HG03565 (cell line): ENCODE results near the gene SNRPA.
"Not testable (repeated sequence)": the region's sequence is repeated elsewhere in the genome, so short reads cannot be mapped to it uniquely, and the experiment has no call there.

Source experiments
- ATAC-seq: cut with Tn5 transposase; IDR thresholded peaks from one replicate; pipeline ENCODE4 v1.9.1; 2021; ENCODE audit warnings: mild to moderate bottlenecking, moderate library complexity; ENCODE audit not compliant: unreplicated experiment

Gene SNRPA

GRCh38 chr19:40744554-40745401 is 6.2 kb upstream of the SNRPA start:
- ATAC-seq, result no peak

GRCh38 chr19:40745402-40745780 is 5.6 kb upstream of the SNRPA start:
- no peak for ATAC-seq

GRCh38 chr19:40747536-40747935 is 3.5 kb upstream of the SNRPA start:
- no peak for ATAC-seq

GRCh38 chr19:40750058-40750873 is 737 bp upstream of the SNRPA start, which contains the start of gene ACTMAP:
ACTMAP (minus strand) TSS chr19:40750477; CDS start chr19:40749803, 674 bp downstream.
- ATAC-seq, result peak; percentile 79

- ATAC-seq, result no peak
Observed at GRCh38 chr19:40752257-40752781, 1.3 kb downstream of the SNRPA start.

- ATAC-seq, result no peak
Observed at GRCh38 chr19:40754611-40755247, 3.7 kb downstream of the SNRPA start.

GRCh38 chr19:40755248-40755624 is 4.2 kb downstream of the SNRPA start:
- ATAC-seq, result no peak

- ATAC-seq, result no peak
Observed at GRCh38 chr19:40755791-40756190, 4.8 kb downstream of the SNRPA start.

GRCh38 chr19:40756502-40757110 is 5.6 kb downstream of the SNRPA start:
- no peak for ATAC-seq

- no peak for ATAC-seq
Observed at GRCh38 chr19:40758491-40758890, 7.5 kb downstream of the SNRPA start.

GRCh38 chr19:40759352-40759751 is 8.3 kb downstream of the SNRPA start:
- ATAC-seq, result no peak

- no peak for ATAC-seq
Observed at GRCh38 chr19:40762754-40763470, 11.9 kb downstream of the SNRPA start.

GRCh38 chr19:40763526-40763925 is 12.5 kb downstream of the SNRPA start:
- no peak for ATAC-seq

- no peak for ATAC-seq
Observed at GRCh38 chr19:40763963-40764362, 13.0 kb downstream of the SNRPA start.

- ATAC-seq, result not testable (repeated sequence)
Observed at GRCh38 chr19:40766385-40766784, 15.4 kb downstream of the SNRPA start.

GRCh38 chr19:40768869-40769268 is 17.9 kb downstream of the SNRPA start:
- ATAC-seq, result no peak

GRCh38 chr19:40771101-40771862 is 20.3 kb downstream of the SNRPA start:
- ATAC-seq, result not testable (repeated sequence)

- no peak for ATAC-seq
Observed at GRCh38 chr19:40774916-40775631, 24.1 kb downstream of the SNRPA start, which contains the start of gene MIA. MIA (plus strand) TSS chr19:40775521; CDS start chr19:40775543, 22 bp downstream.

GRCh38 chr19:40775632-40776022 is 24.6 kb downstream of the SNRPA start:
- no peak for ATAC-seq
